HFF-Myc (cell line): Measurements from ENCODE around the gene CSTPP1.

Experiments
- DNase-seq: peaks from one replicate; pipeline ENCODE4 v3.0.0-alpha.2; 2011; ENCODE audit warnings: low read depth; ENCODE audit errors: extremely low read depth
- H3K4me3 ChIP-seq: replicated peaks from 2 replicates; pipeline ENCODE4 v1.5.1; 2011; ENCODE audit warnings: low read depth, mild to moderate bottlenecking, control low read depth, low read length
- TF ChIP-seq, protein P1 (sequence below): IDR thresholded peaks from 2 replicates; pipeline ENCODE4 v1.5.1; 2012; ENCODE audit warnings: mild to moderate bottlenecking, low read depth, low read length, control low read depth; ENCODE audit errors: missing control alignments

The CSTPP1 gene

DNA sequence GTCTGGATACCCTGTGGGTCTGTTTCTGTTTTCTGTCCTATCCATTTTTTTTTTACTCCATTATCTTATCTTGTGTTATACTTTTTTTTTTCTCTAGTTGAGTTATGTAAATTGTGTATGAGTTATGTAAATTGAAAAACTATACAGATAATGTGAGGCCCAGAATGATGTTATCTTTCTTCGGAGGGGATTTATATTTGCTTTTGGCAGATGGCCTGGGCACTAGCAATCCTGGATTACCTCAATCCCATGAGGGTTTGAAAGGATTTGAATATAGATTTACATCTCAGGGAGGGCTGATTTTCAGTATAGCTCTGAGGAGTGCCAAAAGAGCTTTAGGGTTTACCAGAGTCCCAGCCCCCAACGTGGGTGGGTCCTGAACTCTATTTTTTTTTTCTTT is 71.0 kb downstream of the CSTPP1 start:
- no peak overlapping the region for H3K4me3 ChIP-seq
- no peak for DNase-seq
- TF ChIP-seq, protein P1, sequence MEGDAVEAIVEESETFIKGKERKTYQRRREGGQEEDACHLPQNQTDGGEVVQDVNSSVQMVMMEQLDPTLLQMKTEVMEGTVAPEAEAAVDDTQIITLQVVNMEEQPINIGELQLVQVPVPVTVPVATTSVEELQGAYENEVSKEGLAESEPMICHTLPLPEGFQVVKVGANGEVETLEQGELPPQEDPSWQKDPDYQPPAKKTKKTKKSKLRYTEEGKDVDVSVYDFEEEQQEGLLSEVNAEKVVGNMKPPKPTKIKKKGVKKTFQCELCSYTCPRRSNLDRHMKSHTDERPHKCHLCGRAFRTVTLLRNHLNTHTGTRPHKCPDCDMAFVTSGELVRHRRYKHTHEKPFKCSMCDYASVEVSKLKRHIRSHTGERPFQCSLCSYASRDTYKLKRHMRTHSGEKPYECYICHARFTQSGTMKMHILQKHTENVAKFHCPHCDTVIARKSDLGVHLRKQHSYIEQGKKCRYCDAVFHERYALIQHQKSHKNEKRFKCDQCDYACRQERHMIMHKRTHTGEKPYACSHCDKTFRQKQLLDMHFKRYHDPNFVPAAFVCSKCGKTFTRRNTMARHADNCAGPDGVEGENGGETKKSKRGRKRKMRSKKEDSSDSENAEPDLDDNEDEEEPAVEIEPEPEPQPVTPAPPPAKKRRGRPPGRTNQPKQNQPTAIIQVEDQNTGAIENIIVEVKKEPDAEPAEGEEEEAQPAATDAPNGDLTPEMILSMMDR: no peak

GRCh38 chr11:47010179-47010578 is 73.6 kb downstream of the CSTPP1 start:
- no peak overlapping the region for H3K4me3 ChIP-seq
- no peak for DNase-seq
- TF ChIP-seq, protein P1: no peak

GRCh38 chr11:47014097-47014496 is 77.5 kb downstream of the CSTPP1 start:
- no peak for DNase-seq
- TF ChIP-seq, protein P1: no peak
- no peak overlapping the region for H3K4me3 ChIP-seq

DNA sequence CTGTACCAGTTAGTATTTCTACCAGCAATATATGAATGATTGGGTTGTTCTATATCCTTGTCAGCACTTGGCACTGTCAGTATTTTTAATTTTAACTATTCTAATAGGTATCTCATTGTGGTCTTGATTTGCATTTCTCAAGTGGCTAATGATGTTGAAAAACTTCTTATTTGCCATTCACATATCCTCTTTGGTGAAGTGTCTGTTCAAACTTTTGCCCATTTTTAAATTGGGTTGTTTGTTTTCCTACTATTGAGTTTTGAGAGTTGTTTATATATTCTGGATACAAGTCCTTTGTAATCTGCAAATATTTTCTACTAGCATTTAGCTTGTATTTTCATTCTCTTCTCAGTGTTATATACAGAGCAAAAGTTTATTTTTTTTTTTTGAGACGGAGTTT is 82.1 kb downstream of the CSTPP1 start:
- TF ChIP-seq, protein P1: no peak
- no peak overlapping the region for H3K4me3 ChIP-seq
- no peak for DNase-seq

DNA sequence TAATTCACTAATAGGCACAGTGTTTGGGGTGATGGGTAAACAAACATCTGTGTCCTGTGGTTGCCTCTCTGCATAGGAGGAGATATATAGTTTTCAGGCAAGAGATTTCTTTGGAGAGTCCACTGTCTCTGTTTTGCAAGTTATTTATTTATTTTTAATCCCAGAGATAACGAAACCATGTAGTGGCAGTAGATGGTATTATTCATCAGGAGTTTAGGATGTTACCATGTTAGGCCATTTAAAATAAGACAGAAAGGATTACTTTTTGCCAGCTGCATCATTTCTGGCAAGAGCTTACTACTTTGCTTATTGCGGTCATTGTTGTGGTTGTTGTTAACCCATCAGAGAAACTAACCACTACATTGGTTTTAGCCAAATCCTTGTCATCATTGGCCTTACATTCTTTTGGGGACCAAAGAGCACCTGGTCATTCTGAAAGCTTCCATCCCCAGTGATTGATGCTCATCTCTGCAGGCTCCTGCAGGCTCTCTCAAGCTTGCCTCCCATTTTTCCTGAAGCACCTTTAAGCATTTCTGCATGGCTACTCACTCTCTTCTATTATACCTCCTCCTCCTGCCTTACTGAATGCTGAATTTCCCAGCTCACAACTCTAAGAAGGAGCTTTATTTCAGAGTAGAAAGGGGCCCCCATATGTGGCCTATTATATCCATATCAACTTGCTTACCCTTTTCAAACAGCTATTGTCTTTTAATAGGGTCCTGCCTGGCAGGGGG is 84.4 kb downstream of the CSTPP1 start:
- TF ChIP-seq, protein P1: no peak
- no peak for DNase-seq
- H3K4me3 ChIP-seq: no peak overlapping the region

DNA sequence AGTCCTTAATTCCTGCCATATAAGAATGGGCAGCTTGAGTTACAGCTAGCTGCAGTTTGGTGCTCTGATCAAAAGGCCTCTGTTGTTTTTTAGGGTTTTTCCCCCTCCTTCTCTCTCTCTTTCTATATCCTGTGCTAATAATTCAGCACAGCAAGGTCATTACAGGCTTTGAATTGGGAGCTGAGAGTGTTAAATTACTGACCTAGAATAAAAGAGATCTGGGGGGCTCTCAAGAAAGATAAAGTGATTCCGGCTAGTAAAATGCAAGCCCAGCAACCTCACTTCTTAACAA is 84.9 kb downstream of the CSTPP1 start:
- DNase-seq: no peak
- TF ChIP-seq, protein P1: no peak
- no peak overlapping the region for H3K4me3 ChIP-seq

GRCh38 chr11:47021965-47022364 is 85.4 kb downstream of the CSTPP1 start:
- no peak for DNase-seq
- H3K4me3 ChIP-seq: no peak overlapping the region
- TF ChIP-seq, protein P1: no peak
